T follicular helper cell (primary cell): Measurements from ENCODE around the gene FHIT.

Source experiments
- DNase-seq: peaks from one replicate; pipeline ENCODE4 v3.0.0-alpha.2; 2020; ENCODE audit warnings: low read depth

The FHIT gene

GRCh38 chr3:59764171-59764570 is 1487.1 kb downstream of the FHIT start:
- no peak for DNase-seq

GRCh38 chr3:59762941-59763340 is 1488.3 kb downstream of the FHIT start:
- DNase-seq: no peak

DNA sequence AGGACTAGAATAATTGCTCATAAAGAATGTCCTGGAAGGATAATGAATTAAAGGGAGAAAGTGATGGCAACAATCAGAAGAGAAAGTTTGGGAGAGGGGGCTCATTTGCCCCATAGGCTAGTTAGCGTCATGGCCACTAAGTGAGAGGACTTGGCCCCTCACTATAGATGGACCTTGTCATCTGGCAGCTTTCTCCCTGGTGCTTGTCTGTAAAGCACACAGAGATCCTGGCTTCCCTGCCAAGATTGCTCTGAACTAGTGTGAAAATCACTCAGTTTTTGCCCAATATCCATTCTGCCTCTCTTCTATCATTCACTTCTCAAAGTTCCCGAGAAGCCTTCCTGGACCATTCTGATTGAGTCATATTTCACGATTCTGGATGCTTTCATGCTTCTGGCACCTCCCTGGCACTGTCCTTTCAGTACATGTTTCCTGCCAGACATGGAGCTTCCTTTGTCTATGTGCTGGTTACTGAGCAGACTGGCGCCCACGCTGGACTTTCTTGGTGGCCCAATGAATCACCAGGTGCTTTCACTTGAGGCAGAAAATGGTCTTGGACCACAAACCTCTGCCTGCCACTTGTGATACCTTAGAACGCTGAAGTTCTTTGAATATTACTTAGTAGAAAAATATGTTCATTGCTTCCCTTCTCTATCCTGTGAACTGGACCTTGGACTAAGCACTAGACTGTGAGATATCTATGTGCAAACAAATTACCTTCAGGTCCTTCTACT is 1491.8 kb downstream of the FHIT start:
- DNase-seq: no peak

- no peak for DNase-seq
Measured at GRCh38 chr3:59758672-59759071, 1492.6 kb downstream of the FHIT start.

- no peak for DNase-seq
Measured at GRCh38 chr3:59756934-59757333, 1494.3 kb downstream of the FHIT start.

- no peak for DNase-seq
Measured at GRCh38 chr3:59754456-59755129, 1496.7 kb downstream of the FHIT start.

- no peak for DNase-seq
Measured at GRCh38 chr3:59753808-59754450, 1497.3 kb downstream of the FHIT start.

GRCh38 chr3:59752925-59753324 is 1498.3 kb downstream of the FHIT start:
- DNase-seq: no peak

- DNase-seq: no peak
Measured at GRCh38 chr3:59751606-59752005, 1499.6 kb downstream of the FHIT start.

DNA sequence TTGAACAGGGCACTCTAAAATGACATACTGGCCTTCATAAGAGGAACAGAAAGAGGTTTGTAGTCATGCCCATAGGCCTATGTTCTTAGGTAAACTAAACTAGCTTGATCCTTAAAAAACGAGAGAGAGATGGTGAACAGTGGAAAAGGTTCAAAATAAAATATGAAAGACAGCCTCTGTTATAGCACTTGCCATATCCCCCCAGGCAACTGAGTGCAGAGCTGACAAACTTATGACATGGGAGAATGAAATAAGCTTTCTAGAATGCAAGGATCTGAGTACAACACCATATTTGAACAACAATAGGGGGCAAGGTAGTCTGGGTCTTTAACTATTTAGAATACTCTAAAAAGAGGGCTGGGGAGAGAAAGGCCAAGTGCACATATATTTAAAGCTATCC is 1500.9 kb downstream of the FHIT start:
- no peak for DNase-seq

DNA sequence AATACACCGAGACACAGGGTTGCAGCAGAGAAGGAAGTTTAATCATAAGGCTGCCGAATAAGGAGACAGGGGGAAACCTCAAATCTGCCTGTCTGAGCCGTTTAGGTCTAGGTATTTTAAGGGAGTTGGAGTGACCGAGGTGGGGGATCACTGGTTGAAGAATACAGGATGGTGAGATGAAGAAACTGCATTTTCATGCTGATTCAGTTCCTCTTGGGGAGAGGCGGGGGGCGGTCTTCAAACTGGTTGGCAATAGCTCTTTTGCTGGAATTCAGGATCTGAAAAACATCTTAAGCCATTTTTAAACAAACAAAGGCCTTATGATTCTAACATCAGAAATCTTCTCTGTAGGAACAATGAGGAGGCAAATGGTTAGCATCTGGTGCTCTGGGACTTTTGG is 1502.0 kb downstream of the FHIT start:
- DNase-seq: no peak

DNA sequence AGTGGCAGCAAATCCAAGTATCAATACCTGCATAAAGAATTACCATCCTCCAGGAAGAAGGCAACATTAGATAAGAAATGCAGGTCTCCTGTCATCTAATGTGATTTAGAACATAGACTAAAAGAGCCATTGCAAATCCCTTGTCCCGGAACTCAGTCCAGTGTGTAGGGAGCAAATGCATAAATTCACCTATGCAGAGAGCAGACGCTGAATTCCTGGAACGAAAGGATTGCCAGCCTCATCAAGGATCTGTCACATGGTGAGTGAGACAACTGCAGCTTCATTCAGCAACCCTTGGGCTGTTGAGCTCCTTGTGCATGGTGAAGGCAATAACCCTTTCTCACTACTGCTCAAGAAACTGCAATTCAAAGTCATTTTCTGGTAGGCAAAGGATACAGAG is 1504.7 kb downstream of the FHIT start:
- DNase-seq: no peak

GRCh38 chr3:59737241-59737640 is 1514.0 kb downstream of the FHIT start:
- DNase-seq: no peak

- no peak for DNase-seq
Measured at GRCh38 chr3:59734061-59734460, 1517.2 kb downstream of the FHIT start.

DNA sequence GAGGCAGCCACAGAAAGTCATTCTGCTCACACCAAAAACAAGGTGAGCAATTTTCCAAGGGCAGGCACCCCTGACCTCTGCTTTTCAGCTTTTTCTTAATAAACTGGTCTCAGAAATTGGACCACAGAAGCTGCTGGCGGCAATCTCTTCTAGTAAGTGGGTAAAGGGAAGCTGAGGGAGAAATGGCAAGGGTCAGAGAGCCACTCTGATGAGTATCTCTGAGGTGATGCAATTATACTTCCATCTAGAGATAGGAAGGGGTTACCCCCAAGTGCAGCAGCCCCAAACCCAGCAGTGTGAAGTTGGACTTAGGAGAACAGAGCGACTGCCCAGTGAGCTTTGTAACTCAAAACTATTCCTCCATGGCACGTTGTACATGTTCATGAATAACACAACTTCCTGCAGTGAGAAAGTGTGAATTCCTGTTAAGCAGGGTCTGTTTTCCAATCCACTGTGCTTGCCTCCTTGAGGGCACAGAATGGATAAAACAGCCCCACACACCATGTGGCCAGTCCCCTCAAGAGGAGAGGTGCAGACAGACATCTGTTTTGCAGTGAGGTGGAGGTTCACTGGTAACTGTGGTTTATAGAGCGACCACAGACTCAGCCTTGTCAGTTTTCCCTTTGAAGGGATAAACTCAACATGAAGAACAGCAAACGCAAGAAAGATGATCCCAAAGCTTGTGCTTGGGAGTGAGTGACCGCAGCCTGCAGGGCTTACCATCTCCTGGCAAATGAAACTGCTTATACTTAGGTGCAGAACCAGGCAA is 1518.0 kb downstream of the FHIT start:
- no peak for DNase-seq

DNA sequence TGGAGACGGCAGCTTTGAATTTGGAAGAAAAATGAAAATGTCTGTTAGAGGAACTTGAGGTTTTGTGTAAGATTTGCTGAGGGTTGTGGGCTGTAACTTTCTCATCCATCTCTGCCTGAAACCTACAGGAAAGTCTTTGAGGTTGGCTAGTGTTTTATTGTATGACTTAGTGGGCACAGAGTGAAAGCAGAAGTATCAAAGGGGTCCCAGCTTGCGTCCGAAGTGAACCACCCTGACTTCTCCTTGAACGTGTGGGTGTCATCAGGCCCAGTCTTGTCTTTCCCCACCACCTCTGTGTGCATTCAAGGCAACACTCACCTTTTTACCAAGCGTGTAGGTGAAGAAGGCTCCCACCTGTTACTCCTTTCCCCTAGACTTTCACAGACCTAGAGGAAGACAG is 1519.3 kb downstream of the FHIT start:
- DNase-seq: no peak

GRCh38 chr3:59730591-59730990 is 1520.7 kb downstream of the FHIT start:
- DNase-seq: no peak

- DNase-seq: no peak
Measured at GRCh38 chr3:59728587-59728908, 1522.7 kb downstream of the FHIT start.

- DNase-seq: no peak
Measured at GRCh38 chr3:59727902-59728586, 1523.2 kb downstream of the FHIT start.

DNA sequence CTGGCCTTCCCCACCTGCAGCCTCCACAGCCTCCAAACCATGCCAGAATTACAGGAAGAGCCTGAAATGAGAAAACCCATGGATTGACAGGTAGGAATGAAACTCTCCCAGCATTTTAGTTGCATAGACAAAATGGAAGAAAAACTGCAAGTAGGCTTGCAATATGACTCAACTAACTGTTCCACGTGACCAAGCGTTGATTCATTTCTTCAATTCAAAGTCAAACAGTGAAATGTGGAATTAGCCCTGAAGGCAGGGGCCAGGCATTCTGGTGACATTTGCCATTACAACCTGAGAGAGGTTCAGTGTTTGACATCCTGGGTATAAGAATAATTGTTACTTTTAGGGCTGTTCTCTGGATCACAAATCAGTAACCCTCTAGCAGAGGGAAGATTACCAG is 1525.0 kb downstream of the FHIT start:
- no peak for DNase-seq

DNA sequence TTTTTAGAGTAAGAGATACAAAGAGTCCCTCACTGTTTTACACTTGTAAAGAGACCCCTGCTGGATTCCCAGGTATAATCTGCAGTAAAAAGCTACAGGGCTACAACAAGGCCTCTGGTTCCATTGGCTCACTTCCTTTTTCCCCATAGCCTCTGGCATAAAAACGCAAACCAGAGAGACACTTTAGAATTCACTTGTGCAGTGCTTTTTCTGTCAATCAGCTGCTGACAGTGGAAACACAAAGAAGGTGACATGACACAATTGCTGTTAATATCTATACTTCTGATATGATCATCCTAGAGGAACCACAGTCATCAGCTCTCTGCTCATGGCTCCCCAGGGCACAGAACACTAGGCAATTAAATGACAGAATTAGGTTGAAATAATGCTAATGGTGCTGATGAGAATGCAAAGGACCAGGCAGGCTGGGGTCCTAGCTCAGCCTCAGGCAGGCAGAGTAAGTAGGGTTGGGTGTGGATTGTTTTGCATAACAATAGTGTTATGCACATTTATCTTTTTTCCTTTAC is 1533.5 kb downstream of the FHIT start:
- DNase-seq: no peak

DNA sequence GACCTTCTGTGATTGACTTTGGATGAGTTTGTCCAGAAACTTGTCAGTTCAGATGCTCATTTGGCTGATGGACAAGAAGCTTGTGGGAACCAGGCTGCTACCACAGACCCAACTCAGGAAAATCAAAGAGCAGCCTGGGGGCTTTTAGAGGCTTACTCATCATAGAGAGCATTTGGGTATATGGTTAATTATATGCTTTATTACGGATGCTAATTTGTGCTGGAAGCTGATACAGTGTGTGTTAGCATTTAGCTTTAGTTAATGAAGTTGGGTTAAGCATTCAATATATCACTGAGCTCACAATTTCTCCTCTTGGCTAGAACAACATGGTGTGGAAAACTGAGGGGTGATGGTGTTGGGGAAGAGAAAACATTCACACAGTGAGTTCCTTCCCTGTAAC is 1537.2 kb downstream of the FHIT start:
- DNase-seq: no peak
